ENCODE data around the gene CACHD1.
"Not testable (repeated sequence)": the region's sequence is repeated elsewhere in the genome, so short reads cannot be mapped to it uniquely, and the experiment has no call there.

Gene CACHD1

GRCh38 chr1:64497088-64497883 lies 27.4 kb downstream of the CACHD1 start:
- DNase-seq: no peak

- DNase-seq: no peak
Observed at GRCh38 chr1:64498325-64498724, 28.4 kb downstream of the CACHD1 start.

GRCh38 chr1:64499011-64499410 lies 29.1 kb downstream of the CACHD1 start:
- DNase-seq: no peak

DNA sequence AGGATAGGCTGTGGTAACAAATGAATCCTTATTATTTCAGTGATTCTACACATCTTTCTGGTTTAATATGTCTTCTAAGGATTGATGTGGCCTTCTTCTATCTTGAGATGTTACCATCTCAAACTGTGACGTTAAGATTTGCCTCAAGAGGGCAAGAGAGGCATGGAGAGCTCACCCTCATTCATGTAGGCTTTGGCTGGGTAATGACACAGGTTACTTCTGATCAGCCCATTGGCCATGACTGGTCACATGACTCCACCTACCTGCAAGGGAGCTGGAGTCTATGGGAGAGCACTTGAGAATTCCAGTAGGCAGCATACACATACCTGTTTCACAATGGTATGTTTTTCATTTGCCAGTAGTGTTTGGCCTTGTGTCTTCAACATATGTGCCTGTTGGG lies 30.0 kb downstream of the CACHD1 start:
- DNase-seq: no peak

GRCh38 chr1:64502083-64502482 lies 32.2 kb downstream of the CACHD1 start:
- DNase-seq: no peak

DNA sequence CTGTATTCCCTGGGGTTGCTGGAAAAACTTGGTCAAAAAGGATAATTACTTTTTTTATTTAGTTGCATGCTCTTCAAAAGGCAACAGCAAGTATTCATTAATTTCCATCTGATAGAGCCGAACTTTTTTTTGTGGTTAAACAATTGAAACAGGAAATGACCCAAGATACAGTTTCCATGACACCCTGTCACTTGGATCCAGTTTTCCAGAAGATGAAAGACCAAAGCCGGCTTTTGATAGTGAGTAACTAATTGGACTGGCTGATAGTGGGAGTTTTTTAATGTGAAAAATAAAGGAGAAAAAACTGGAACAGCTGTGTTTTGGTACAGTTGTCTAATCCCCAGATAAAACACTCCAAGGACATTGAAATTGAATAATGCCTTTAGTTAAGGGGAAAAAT lies 33.0 kb downstream of the CACHD1 start:
- DNase-seq: no peak

GRCh38 chr1:64505232-64505943 lies 35.5 kb downstream of the CACHD1 start:
- no peak for DNase-seq

DNA sequence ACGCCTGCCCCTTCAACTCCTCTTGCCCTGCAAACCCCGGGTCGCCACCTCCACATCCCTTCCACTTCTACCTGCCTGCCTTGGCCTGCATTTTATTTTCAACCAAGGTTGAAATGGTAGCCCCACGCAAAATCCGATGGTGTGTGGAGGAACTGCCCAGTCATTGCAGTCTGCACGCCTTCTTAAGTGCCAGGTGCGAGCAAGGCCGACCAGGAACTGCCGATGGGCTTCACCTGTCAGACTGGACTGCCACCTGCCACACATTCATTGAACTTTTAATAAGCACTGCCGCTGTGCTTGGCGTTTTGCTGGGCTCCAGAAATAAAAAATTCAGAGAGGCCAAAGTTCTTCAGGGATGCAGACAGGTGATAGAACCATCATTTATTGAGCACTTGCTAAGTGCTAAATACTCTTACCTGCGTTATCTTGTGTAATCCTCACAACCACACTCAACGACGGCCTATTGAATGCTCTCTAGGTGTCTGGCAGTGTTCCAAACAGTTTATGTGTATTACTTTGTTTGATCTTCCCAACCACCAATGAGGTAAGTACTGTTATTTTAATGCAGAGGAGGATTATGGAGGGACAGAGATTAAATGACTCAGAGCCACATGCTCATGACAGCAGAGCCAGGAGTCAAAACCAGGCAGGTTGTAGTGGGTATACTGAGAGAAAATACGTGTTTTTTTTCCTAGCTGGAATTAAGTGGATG lies 36.2 kb downstream of the CACHD1 start:
- peak; percentile 19 for DNase-seq

DNA sequence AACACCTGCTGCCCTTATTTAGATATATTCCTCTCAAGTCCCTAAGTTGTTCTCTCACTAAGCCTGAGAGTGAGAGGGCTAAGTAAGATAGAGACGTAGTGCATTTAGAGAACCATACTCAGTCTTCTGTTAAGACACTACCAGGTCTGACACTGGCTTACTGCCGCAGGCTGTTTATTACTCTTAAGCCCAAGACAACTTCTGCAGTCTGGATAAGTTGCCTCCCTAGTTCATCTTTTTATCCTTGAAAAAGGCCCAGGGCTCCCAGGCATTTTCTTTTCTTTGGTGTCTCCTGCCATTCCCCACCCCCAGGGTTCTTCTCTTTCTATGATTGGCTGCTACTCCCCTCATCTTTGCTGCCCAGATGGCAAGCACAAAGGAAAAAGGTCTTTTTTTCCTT lies 38.7 kb downstream of the CACHD1 start:
- no peak for DNase-seq

GRCh38 chr1:64511044-64511443 lies 41.1 kb downstream of the CACHD1 start:
- DNase-seq: no peak

DNA sequence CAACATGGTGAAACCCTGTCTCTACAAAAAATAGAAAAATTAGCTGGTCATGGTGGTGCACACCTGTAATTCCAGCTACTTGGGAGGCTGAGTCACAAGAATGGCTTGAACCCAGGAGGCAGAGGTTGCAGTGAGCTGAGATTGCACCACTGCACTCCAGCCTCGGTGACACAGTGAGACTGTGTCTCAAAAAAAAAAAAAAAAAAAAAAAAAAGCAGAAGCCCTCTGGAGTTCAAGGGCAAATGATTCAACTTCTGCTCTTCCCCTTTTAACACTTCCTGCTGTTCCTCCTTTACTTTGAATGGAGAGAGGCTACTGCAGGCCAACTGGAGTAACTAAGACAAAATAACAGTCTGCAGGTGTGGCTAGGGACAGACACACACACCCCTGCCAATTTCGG lies 42.3 kb downstream of the CACHD1 start:
- DNase-seq: not testable (repeated sequence)

DNA sequence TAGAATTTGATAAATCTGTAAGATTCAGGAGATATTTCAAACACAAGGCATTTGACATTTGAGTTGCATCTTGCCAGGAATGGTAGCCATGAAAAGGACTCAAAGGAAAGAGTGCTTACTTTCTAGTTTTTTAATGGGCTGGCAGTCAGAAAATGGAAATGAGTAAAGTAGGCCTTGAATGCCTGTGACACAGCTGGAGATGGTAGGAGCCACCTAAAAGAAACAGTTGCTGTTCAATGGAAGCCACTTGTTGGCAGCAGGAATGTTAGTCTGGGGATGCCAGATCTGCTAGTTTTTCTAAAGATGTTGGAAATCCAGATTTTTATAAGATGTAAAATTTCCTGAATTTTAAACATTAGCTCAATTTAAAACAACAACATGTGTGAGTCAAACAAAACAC lies 43.6 kb downstream of the CACHD1 start:
- DNase-seq: no peak

DNA sequence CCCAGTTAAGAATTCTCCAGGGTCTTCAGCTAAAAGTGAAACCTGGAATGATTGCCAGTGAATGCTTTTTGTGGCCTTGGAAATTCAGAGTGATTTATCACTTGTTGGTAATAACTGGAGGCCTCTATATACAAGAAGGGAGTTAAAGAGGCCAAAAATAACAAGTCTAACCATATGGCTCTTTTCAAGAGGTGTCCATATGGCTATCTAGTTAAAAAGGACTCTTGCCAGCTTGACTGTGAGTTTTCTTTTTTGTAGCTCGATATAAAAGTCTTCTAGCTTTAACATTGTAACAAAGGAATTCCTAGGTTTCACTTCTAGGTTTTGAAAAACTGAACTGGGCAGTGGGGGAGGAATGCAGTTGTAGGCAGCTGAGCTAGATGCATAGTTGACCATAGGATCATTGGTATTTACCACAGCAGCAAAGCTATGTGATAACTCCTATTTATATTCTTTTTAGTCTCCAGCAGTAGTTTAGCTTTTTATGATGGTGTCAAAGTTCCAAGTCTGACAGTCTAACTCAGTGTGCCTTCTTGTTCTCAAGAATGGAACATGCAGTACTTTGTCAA lies 44.4 kb downstream of the CACHD1 start:
- no peak for DNase-seq

GRCh38 chr1:64515427-64515826 lies 45.5 kb downstream of the CACHD1 start:
- DNase-seq: no peak

DNA sequence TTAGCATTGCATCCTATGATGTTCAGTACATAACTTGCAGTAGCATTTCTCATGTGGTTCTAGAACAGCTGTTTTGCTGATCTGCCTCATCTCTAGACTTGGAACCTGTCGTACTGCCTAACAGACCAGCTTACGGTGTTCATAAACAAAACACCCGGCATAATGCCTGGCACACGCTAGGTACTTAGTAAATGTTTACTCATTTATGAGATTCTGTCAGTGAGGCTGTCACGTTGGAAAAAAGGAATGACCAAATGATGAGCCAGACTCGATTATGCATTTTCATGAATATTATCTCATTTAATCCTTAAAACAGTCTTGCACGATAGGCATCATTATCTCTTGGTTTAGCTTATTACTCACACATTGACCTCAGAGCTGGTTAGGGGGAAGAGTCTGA lies 46.4 kb downstream of the CACHD1 start:
- DNase-seq: no peak

- DNase-seq: no peak
Observed at GRCh38 chr1:64516803-64517568, 47.1 kb downstream of the CACHD1 start.

DNA sequence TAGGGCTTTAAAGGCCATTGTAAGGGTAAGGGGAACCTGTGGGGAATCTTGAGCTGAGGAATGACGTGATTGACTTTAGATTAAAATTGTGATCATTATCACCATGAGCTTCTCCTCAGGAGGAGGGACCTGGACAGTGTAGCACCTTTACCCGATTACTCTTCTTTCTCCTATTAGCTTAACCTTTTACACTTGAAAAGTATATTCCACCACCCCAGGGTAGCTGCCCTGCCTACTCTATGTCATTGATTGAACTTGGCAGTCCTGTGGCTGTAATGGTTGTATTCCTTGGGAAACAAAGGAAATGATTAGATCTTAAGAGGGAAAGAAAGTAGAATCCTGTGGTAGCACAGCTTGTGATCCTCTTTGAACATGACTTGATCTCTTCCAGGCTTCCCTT lies 47.7 kb downstream of the CACHD1 start:
- no peak for DNase-seq

- no peak for DNase-seq
Observed at GRCh38 chr1:64518692-64519481, 49.0 kb downstream of the CACHD1 start.

- DNase-seq: no peak
Observed at GRCh38 chr1:64519901-64520300, 50.0 kb downstream of the CACHD1 start.

DNA sequence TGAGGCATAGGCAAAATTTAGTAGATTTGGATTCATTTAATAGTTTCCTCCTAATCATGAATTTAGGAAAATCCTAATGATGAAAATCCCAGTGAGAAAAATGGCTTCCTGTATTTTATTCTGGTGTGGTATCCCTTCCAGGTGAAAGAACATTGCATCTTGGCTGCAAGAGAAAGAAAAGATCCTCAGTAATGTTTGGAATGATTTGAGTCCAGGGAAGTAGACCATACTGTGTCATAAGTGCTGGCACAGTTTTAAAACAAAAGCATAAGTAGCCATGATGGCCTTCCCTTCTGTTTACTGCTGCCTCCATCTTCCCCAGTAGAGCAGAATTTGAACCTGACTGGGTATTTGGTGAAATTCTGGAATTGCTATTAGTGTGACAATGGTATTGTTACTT lies 52.8 kb downstream of the CACHD1 start:
- no peak for DNase-seq

DNA sequence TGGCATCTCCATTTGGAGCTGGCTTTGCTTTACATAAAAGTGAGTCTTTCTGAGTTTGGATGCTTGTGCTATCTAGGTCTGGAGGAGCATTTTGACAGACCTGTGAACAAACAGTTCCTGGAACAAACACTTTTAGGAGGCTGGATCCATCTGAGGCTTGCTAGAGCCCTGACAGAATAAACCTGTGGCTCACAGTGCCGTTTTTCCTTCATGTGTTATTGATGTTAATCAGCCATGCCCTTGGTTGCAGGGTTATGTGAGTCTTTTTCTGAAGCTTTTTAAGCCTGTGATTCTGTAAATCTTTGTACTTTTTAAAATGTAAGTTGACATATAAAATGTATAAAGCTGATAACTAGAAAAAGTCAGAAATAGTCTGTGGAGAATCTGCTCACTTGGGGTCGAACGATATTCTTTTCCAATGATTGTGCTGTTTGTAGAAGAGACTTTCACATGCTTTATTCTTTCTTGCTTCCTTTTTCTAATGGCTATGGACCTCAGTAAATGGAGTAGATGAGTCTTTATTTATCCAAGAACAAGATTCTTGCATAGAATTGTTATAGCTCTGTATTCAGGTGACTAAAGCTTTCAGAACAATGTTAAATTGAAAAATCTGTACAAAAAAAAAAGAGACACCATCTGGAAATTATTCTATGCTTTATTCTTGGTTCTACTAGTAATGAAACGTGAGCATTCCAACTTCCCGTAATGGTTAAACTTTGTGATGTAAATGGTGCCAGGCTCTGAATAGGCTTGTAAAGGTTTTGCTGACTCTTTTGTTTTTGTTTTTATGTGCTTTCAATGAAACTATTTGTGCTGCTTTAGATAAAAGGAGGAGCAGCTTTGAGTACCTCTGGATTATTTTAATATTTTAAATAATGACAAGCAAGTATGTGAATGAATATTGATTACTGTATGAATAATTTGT lies 53.7 kb downstream of the CACHD1 start:
- no peak for DNase-seq
